Choroid plexus epithelial cell (primary cell): Measurements from ENCODE around the gene AMPD1.
A peak's percentile ranks its signal among the peaks of the same experiment; 100 is the strongest.

Experiments
- DNase-seq: peaks from one replicate; pipeline ENCODE4 v3.0.0-alpha.2; 2010; ENCODE audit warnings: low read depth
- H3K4me3 ChIP-seq: 2 replicates; pipeline ENCODE4 v1.5.1; 2011; ENCODE audit warnings: low read depth, mild to moderate bottlenecking, control low read depth, low read length, moderate library complexity
- TF ChIP-seq, protein P1 (sequence below): conservative IDR thresholded peaks from 2 replicates; pipeline ENCODE4 v1.5.1; 2011; ENCODE audit warnings: low read depth, mild to moderate bottlenecking, control low read depth, inconsistent platforms, low read length, moderate library complexity

Gene AMPD1

DNA sequence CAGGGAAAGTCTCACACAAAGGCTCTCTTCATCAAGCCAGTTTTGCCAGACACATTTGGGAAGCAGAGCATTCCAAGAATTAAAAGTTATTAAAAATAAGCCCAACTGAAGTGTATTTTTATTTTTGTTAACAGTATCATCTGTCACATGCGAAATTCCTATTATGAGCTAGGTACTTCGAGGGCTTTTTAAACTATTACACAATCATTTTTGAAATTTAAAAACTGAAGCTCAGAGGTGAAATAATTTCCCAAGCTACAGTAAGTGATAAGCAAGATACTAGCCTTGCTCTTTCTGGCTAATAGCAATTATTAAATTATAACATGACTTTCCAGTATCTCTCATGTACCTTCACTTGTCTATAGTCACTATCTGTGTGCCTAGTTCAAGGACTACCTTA is 33.2 kb upstream of the AMPD1 start:
- H3K4me3 ChIP-seq, result no peak overlapping the region
- TF ChIP-seq, protein P1, sequence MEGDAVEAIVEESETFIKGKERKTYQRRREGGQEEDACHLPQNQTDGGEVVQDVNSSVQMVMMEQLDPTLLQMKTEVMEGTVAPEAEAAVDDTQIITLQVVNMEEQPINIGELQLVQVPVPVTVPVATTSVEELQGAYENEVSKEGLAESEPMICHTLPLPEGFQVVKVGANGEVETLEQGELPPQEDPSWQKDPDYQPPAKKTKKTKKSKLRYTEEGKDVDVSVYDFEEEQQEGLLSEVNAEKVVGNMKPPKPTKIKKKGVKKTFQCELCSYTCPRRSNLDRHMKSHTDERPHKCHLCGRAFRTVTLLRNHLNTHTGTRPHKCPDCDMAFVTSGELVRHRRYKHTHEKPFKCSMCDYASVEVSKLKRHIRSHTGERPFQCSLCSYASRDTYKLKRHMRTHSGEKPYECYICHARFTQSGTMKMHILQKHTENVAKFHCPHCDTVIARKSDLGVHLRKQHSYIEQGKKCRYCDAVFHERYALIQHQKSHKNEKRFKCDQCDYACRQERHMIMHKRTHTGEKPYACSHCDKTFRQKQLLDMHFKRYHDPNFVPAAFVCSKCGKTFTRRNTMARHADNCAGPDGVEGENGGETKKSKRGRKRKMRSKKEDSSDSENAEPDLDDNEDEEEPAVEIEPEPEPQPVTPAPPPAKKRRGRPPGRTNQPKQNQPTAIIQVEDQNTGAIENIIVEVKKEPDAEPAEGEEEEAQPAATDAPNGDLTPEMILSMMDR, result no peak
- no peak for DNase-seq

DNA sequence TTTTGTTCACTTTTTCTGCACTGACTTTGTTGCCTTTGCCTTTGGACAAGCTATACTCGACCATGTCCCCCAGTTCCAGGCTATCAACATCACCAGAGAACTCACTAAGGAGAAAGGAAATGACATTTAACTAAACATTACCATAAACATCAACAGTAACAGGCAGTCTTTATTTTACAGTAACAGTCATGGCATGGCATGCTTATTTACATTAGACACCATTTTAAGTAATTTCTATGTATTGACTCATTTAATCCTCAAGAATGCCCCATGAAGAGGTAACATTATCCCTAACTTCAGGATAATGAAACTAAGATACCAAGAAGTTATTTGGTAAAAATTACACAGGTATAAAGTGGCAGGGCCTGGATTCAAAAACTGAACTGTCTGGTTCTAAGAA is 29.9 kb upstream of the AMPD1 start:
- TF ChIP-seq, protein P1, result no peak
- no peak overlapping the region for H3K4me3 ChIP-seq
- no peak for DNase-seq

DNA sequence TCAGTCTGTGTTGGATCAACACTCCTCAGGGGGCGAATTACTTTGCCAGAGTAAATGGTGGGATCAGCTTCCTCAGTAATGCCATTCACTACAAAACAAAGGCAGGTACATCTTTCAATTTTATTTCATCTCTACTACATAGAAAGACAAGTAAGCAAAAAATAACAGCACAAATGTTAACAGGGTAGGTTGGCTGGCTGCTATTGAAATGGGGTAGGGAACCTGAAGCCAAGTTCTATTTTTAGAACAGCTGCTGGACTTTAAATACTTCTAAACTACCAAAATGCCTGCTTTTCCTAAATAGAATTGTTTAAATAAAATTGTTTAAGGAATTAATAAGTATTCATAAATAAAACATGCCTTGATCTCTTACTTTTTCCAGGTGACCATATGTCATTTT is 28.6 kb upstream of the AMPD1 start:
- DNase-seq, result peak; percentile 18
- TF ChIP-seq, protein P1, result no peak
- H3K4me3 ChIP-seq, result no peak overlapping the region

DNA sequence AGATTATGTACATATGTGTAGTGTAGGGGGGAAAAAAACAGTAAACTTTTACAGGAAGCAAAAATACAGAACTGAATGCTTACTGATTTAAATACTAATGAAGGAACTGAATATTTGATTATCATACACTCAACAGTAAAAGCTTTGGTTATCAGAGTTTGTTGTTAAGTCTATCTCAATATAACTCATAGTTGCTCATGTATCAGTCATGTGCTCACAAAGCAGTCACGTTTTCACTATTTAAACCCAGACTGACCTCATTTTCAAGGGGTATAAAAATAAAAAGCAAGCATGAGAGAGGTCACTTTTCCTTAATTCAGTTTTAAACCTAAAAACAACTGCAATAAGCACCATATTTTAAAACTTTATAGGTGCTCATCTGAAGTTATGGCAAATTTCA is 28.1 kb upstream of the AMPD1 start:
- TF ChIP-seq, protein P1, result no peak
- no peak for DNase-seq
- no peak overlapping the region for H3K4me3 ChIP-seq

DNA sequence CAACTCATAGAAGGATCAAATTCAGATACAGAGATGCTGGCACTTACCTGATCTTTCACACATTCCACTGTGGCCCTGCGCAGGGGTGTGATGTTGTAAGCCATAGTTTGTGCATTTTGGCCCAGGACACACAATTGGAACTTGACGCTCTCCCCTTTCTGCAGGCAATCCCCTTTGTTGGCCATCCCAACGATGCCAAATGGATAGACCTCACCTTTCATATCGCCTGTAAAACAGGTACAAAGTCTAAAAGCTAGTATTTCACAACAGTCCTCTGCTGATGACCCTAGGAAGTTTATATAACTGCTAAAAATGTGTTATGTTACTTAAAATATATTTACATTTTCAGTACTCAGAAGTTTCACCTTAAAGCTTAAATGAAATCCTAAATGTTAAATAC is 25.1 kb upstream of the AMPD1 start:
- H3K4me3 ChIP-seq, result no peak overlapping the region
- TF ChIP-seq, protein P1, result no peak
- DNase-seq, result no peak

DNA sequence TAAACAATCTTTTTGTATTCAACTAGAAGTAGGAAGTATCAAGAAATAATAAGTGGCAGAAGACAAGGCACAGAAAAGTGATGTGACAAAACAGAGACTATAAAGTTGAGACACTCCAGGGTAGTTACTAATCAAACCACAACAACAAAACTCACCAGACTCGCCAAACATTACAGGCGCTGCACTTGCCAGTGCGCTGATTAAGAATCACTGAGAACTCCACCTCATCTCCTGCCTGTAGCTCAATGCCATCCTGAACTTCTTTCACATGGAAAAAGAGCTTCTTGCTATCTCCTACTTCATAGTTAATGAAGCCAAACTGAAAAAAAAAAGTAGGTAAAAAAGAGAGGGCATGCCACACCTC is 24.1 kb upstream of the AMPD1 start:
- no peak for DNase-seq
- H3K4me3 ChIP-seq, result no peak overlapping the region
- TF ChIP-seq, protein P1, result no peak

DNA sequence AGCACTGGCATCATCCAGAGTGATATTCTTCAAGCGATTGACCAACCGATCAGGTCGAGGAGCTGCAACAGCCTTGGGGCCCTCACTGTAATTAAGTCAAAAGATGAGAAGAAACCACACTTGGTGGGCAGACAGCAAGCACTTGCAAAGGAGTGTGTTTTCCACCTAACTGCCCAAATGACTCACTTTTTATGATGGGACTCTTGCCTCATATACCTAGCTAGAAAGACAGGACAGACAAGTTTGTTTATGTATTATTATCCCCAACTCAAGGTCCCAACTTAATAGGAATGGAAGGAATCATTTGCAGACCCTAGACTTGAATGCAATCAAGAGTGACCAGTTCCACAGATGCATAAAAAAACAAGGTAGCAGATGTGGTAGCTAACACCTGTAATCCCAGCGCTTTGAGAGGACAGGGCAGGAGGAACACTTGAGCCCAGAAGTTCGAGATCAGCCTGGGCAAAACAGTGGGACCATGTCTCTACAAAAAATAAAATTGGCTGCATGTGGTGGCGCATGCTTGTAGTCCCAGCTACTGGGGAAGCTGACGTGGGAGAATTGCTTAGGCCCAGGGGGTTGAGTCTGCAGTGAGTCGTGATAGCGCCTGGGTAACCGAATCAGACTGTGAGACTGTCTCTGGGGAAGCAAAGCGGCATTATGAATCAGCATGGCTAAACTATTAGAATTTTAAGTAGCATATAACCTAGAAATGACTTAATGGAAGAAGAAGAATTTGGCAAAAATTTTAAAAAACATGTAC is 23.5 kb upstream of the AMPD1 start:
- TF ChIP-seq, protein P1, result no peak
- DNase-seq, result peak; percentile 40
- no peak overlapping the region for H3K4me3 ChIP-seq
